ENCODE results near the gene SIRPA. TPM values are rescaled to one million over a fixed set of nuclear protein-coding genes. Genes with fewer than 3 reads are reported as not detected.

SIRPA gene
- polyA plus RNA-seq, 1 experiment: 21.2 TPM

GRCh38 chr20:1848373-1848772 lies 46.8 kb upstream of the SIRPA start:
- no peak for TF ChIP-seq CTCF (IDR thresholded peaks at IDR 0.05; ENCODE audit: low read depth, low read length)
- Histone ChIP-seq H3K9me3 (ENCODE audit: control insufficient read depth, insufficient read depth, low read length) (no peaks in the 10 kb centered on the region), H3K27ac (ENCODE audit: low read depth, low read length) (no peak overlapping the region), H3K27me3 (ENCODE audit: control insufficient read depth, insufficient read depth, low read length) (no peaks in the 10 kb centered on the region), H3K4me3 (ENCODE audit: low read depth, low read length) (no peak overlapping the region)
- DNase-seq (ENCODE audit: low read depth, low spot score): no peak
- ChIA-PET POLR2A (no interaction called here), CTCF (no interaction called here)

- Histone ChIP-seq H3K9me3 (ENCODE audit: control insufficient read depth, insufficient read depth, low read length) (no peaks in the 10 kb centered on the region), H3K4me3 (ENCODE audit: low read depth, low read length) (no peak overlapping the region), H3K27me3 (ENCODE audit: control insufficient read depth, insufficient read depth, low read length) (no peaks in the 10 kb centered on the region), H3K27ac (ENCODE audit: low read depth, low read length) (no peak overlapping the region)
- CTCF ChIA-PET: interaction anchor here (1.1 to 1.2 kb wide), 2 partner anchors 46 to 48 kb away, joined by 3 read pairs; no protein-coding TSS in a partner anchor
- DNase-seq (ENCODE audit: low read depth, low spot score): no peak
- no peak for TF ChIP-seq CTCF (IDR thresholded peaks at IDR 0.05; ENCODE audit: low read depth, low read length)
- POLR2A ChIA-PET: no interaction called here
These were observed 43.8 kb upstream of the SIRPA start for GRCh38 chr20:1851396-1851795.

GRCh38 chr20:1853473-1853872 lies 41.7 kb upstream of the SIRPA start:
- ChIA-PET POLR2A (no interaction called here), CTCF (interaction anchor here (1.4 kb wide), 1 partner anchor 153 kb away, joined by 3 read pairs; no protein-coding TSS in a partner anchor)
- no peak for DNase-seq (ENCODE audit: low read depth, low spot score)
- peaks cover 3% of the 10 kb centered on the region for H3K9me3 ChIP-seq (ENCODE audit: control insufficient read depth, insufficient read depth, low read length)
- no peak overlapping the region for H3K4me3 ChIP-seq (ENCODE audit: low read depth, low read length)
- H3K27ac ChIP-seq (ENCODE audit: low read depth, low read length): no peak overlapping the region
- no peak for TF ChIP-seq CTCF (IDR thresholded peaks at IDR 0.05; ENCODE audit: low read depth, low read length)
- H3K27me3 ChIP-seq (ENCODE audit: control insufficient read depth, insufficient read depth, low read length): no peaks in the 10 kb centered on the region

- TF ChIP-seq CTCF (IDR thresholded peaks at IDR 0.05; ENCODE audit: low read depth, low read length): no peak
- no peak for DNase-seq (ENCODE audit: low read depth, low spot score)
- Histone ChIP-seq H3K27ac (ENCODE audit: low read depth, low read length) (no peak overlapping the region), H3K4me3 (ENCODE audit: low read depth, low read length) (no peak overlapping the region), H3K9me3 (ENCODE audit: control insufficient read depth, insufficient read depth, low read length) (peaks cover 3% of the 10 kb centered on the region), H3K27me3 (ENCODE audit: control insufficient read depth, insufficient read depth, low read length) (no peaks in the 10 kb centered on the region)
- CTCF ChIA-PET: no interaction called here
- POLR2A ChIA-PET: interaction anchor here (1.0 kb wide), 1 partner anchor 43 kb away, joined by 6 read pairs; no protein-coding TSS in a partner anchor
These were observed 41.0 kb upstream of the SIRPA start for GRCh38 chr20:1854246-1854645.

GRCh38 chr20:1855109-1855508 lies 40.1 kb upstream of the SIRPA start:
- peaks cover 3% of the 10 kb centered on the region for H3K9me3 ChIP-seq (ENCODE audit: control insufficient read depth, insufficient read depth, low read length)
- no peak overlapping the region for H3K4me3 ChIP-seq (ENCODE audit: low read depth, low read length)
- POLR2A ChIA-PET: interaction anchor here (0.6 to 1.0 kb wide), 2 partner anchors 24 to 44 kb away, joined by 3 to 6 read pairs; no protein-coding TSS in a partner anchor
- CTCF ChIA-PET: no interaction called here
- no peaks in the 10 kb centered on the region for H3K27me3 ChIP-seq (ENCODE audit: control insufficient read depth, insufficient read depth, low read length)
- no peak overlapping the region for H3K27ac ChIP-seq (ENCODE audit: low read depth, low read length)
- DNase-seq (ENCODE audit: low read depth, low spot score): no peak
- TF ChIP-seq CTCF (IDR thresholded peaks at IDR 0.05; ENCODE audit: low read depth, low read length): no peak
